Measurements from ENCODE around the gene ARAF. TPM values are rescaled to one million over a fixed set of nuclear protein-coding genes. Genes with fewer than 3 reads are reported as not detected.

The ARAF gene
- total RNA-seq, 4 donors from 2014 or later, result 27.5 to 46.8 (median 38.5) TPM

- ATAC-seq, result no peak
- H3K4me1 ChIP-seq, result no peaks in the 10 kb centered on the region
- no peak overlapping the region for H3K27ac ChIP-seq
- H3K27me3 ChIP-seq, result no peaks in the 10 kb centered on the region
- no peak overlapping the region for H3K4me3 ChIP-seq
- 71 to 80% methylated on average over 1 to 5 of the region's 8 CpGs for WGBS, 2 donors (ENCODE audit: low coverage in 1 of 2)
- TF ChIP-seq POLR2AphosphoS5 (IDR thresholded peaks at IDR 0.05), result no peak
- no peak for TF ChIP-seq POLR2A (IDR thresholded peaks at IDR 0.05)
- no peak for TF ChIP-seq EP300 (IDR thresholded peaks at IDR 0.05)
- TF ChIP-seq CTCF (IDR thresholded peaks at IDR 0.05), result no peak
- no peaks in the 10 kb centered on the region for H3K9me3 ChIP-seq
- H3K36me3 ChIP-seq, result no peaks in the 10 kb centered on the region
Observed at GRCh38 chrX:47613082-47613481, 52.1 kb downstream of the ARAF start.

- no peak for ATAC-seq
- Histone ChIP-seq H3K4me1 (peaks cover 0 to 5% (median 0%) of the 10 kb centered on the region in 3 donors), H3K27me3 (peaks cover 6% of the 10 kb centered on the region), H3K27ac (no peak overlapping the region), H3K4me3 (no peak overlapping the region), H3K36me3 (no peaks in the 10 kb centered on the region), H3K9me3 (no peaks in the 10 kb centered on the region)
- TF ChIP-seq EP300 (IDR thresholded peaks at IDR 0.05) (no peak), POLR2AphosphoS5 (IDR thresholded peaks at IDR 0.05) (no peak), CTCF (IDR thresholded peaks at IDR 0.05) (no peak), POLR2A (IDR thresholded peaks at IDR 0.05) (no peak)
- WGBS, 2 donors (ENCODE audit: low coverage in 1 of 2), result 71 to 100% methylated on average over 1 of the region's 5 CpGs
Observed at GRCh38 chrX:47614618-47615017, 53.6 kb downstream of the ARAF start.

- TF ChIP-seq POLR2A (IDR thresholded peaks at IDR 0.05), result no peak
- TF ChIP-seq CTCF (IDR thresholded peaks at IDR 0.05), result no peak
- TF ChIP-seq EP300 (IDR thresholded peaks at IDR 0.05), result no peak
- TF ChIP-seq POLR2AphosphoS5 (IDR thresholded peaks at IDR 0.05), result no peak
- 49 to 72% methylated on average over 4 to 6 of the region's 32 CpGs for WGBS, 2 donors (ENCODE audit: low coverage in 1 of 2)
- Histone ChIP-seq H3K27ac (no peak overlapping the region), H3K4me3 (peak overlapping the region in 1 of 2 donors; percentile 39), H3K36me3 (no peaks in the 10 kb centered on the region), H3K27me3 (peaks cover 13% of the 10 kb centered on the region), H3K4me1 (peaks cover 0 to 18% (median 0%) of the 10 kb centered on the region in 3 donors), H3K9me3 (no peaks in the 10 kb centered on the region)
- ATAC-seq, result no peak
Observed at GRCh38 chrX:47618923-47619485, 58.0 kb downstream of the ARAF start.

DNA sequence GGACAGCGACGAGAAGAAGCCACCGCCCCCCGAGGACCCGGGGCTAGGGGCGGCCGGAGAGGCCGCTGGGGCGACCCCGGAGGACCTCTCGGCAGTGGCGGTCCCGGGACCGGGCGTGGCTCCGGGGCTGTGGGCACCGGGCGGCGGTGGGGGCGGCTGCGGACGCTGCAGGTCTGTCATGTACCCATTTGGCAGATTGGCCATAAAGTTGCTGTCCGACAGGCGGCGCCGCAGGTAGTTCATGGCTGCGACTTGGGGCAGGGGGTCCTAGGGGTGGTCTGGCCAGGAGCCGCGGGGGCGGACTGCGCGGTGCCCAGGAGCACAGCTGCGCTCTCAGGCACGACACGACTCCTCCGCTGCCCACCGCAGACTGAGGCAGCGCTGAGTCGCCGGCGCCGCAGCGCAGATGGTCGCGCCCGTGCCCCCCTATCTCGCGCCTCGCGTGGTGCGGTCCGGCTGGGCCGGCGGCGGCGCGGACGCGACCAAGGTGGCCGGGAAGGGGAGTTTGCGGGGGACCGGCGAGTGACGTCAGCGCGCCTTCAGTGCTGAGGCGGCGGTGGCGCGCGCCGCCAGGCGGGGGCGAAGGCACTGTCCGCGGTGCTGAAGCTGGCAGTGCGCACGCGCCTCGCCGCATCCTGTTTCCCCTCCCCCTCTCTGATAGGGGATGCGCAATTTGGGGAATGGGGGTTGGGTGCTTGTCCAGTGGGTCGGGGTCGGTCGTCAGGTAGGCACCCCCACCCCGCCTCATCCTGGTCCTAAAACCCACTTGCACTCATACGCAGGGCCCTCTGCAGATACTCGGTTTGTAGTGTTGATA, 58.7 kb downstream of the ARAF start, which contains the start of gene SYN1:
SYN1 (minus strand) TSS at position 372 of the 817 bp plus-strand sequence; CDS start at position 243, 129 bp downstream.
- ATAC-seq, result peak; percentile 85
- Histone ChIP-seq H3K4me1 (peaks cover 0 to 18% (median 0%) of the 10 kb centered on the region in 3 donors), H3K4me3 (peak within 1 kb of the TSS in 1 of 2 donors; percentile 39), H3K27me3 (peaks cover 13% of the 10 kb centered on the region), H3K27ac (no peak within 1 kb of the TSS), H3K36me3 (no peaks in the 10 kb centered on the region), H3K9me3 (no peaks in the 10 kb centered on the region)
- WGBS, 2 donors (ENCODE audit: low coverage in 1 of 2), result no CpG with 5 or more reads among the region's 88 CpGs
- TF ChIP-seq POLR2AphosphoS5 (IDR thresholded peaks at IDR 0.05), result peak; percentile 7
- TF ChIP-seq POLR2A (IDR thresholded peaks at IDR 0.05), result no peak
- TF ChIP-seq CTCF (IDR thresholded peaks at IDR 0.05), result peak in 2 of 4 experiments; percentile 36 to 55

Data from gastroesophageal sphincter (tissue), 4 donors.